IMR-90 (cell line): Measurements from ENCODE around the gene TFCP2. TPM values are rescaled to one million over a fixed set of nuclear protein-coding genes. Genes with fewer than 3 reads are reported as not detected.

Source experiments
- ATAC-seq: fragments of 200-7000 bp; cut with Tn5 transposase; 2 replicates; pipeline ENCODE4 v1.9.1; 2020; ENCODE audit warnings: low read depth, mild to moderate bottlenecking, moderate library complexity
- BruUV-seq: library from RNA; stranded (reverse); fragments of 400-500 nt; replicated peaks from 2 replicates; lab custom pipeline; 2021; lab: Mats Ljungman, UMichigan
- CTCF ChIA-PET: fragments of 300-600 bp; formaldehyde crosslinking; extraction: SDS; loops from one replicate; lab custom pipeline; 2021; ENCODE audit warnings: antibody characterized with exemption; lab: Yijun Ruan, JAX
- POLR2A ChIA-PET: fragments of 300-600 bp; sonication (Branson Sonifier 250); formaldehyde crosslinking; loops from one replicate; lab custom pipeline; 2022; ENCODE audit warnings: antibody characterized with exemption; ENCODE audit not compliant: unreplicated experiment; lab: Charles Lee
- DNase-seq: peaks from one replicate; pipeline ENCODE4 v3.0.0; 2013
- H2AFZ ChIP-seq: replicated peaks from 2 replicates; pipeline ENCODE3; 2013; ENCODE audit warnings: low read length, mild to moderate bottlenecking; ENCODE audit not compliant: poor library complexity
- H2AK5ac ChIP-seq: 2 replicates; pipeline ENCODE4 v1.6.1; 2013; ENCODE audit warnings: low read depth, low read length, inconsistent platforms
- H2AK9ac ChIP-seq: replicated peaks from 2 replicates; pipeline ENCODE3; 2013; ENCODE audit warnings: mild to moderate bottlenecking, low read depth, low read length, moderate library complexity; ENCODE audit not compliant: poor library complexity
- H2BK120ac ChIP-seq: 2 replicates; pipeline ENCODE4 v1.6.1; 2013; ENCODE audit warnings: low read depth, low read length, inconsistent platforms
- H2BK15ac ChIP-seq: 3 replicates; pipeline ENCODE4 v1.6.1; 2013; ENCODE audit warnings: low read depth, low read length, inconsistent platforms
- H2BK20ac ChIP-seq: 2 replicates; pipeline ENCODE4 v1.6.1; 2013; ENCODE audit warnings: low read depth, mild to moderate bottlenecking, inconsistent platforms, low read length, moderate library complexity
- H2BK5ac ChIP-seq: 2 replicates; pipeline ENCODE4 v1.6.1; 2013; ENCODE audit warnings: mild to moderate bottlenecking, low read depth, low read length, inconsistent platforms; ENCODE audit not compliant: poor library complexity, severe bottlenecking
- H3K14ac ChIP-seq: replicated peaks from 2 replicates; pipeline ENCODE4 v1.6.1; 2013; ENCODE audit warnings: low read depth, low read length, inconsistent platforms
- H3K18ac ChIP-seq: 2 replicates; pipeline ENCODE4 v1.6.1; 2013; ENCODE audit warnings: low read depth, low read length, control low read depth
- H3K23ac ChIP-seq: 2 replicates; pipeline ENCODE4 v1.6.1; 2013; ENCODE audit warnings: low read depth, low read length, inconsistent platforms
- H3K27ac ChIP-seq: 2 replicates; pipeline ENCODE4 v1.5.1; 2013; ENCODE audit warnings: mild to moderate bottlenecking, control low read depth, low read length; ENCODE audit not compliant: insufficient read depth
- H3K27me3 ChIP-seq: 2 replicates; pipeline ENCODE4 v1.6.1; 2013; ENCODE audit warnings: low read length; ENCODE audit not compliant: control insufficient read depth, insufficient read depth
- H3K36me3 ChIP-seq: 2 replicates; pipeline ENCODE4 v1.6.1; 2013; ENCODE audit warnings: low read length, mixed read lengths; ENCODE audit not compliant: control insufficient read depth, insufficient read depth
- H3K4ac ChIP-seq: 2 replicates; pipeline ENCODE4 v1.6.1; 2013; ENCODE audit warnings: low read depth, low read length, inconsistent platforms
- H3K4me1 ChIP-seq: 2 replicates; pipeline ENCODE4 v1.6.1; 2013; ENCODE audit warnings: low read length, mixed read lengths; ENCODE audit not compliant: control insufficient read depth, insufficient read depth
- H3K4me2 ChIP-seq: 2 replicates; pipeline ENCODE4 v1.6.1; 2013; ENCODE audit warnings: low read depth, mild to moderate bottlenecking, control low read depth, low read length, moderate library complexity
- H3K4me3 ChIP-seq: 2 replicates; pipeline ENCODE4 v1.5.1; 2013; ENCODE audit warnings: low read depth, mild to moderate bottlenecking, control low read depth, low read length, moderate library complexity; ENCODE audit not compliant: insufficient read depth
- H3K56ac ChIP-seq: 2 replicates; pipeline ENCODE4 v1.6.1; 2013; ENCODE audit warnings: low read length, inconsistent platforms; ENCODE audit not compliant: insufficient read depth; ENCODE audit errors: extremely low read depth
- H3K79me1 ChIP-seq, 2 experiments: 2 replicates each; pipeline ENCODE4 v1.6.1; 2013; ENCODE audit warnings: low read length in 2 of 2, inconsistent platforms in 1 of 2, low read depth in 1 of 2
- H3K9ac ChIP-seq: 2 replicates; pipeline ENCODE4 v1.6.1; 2013; ENCODE audit warnings: low read depth, low read length, control low read depth
- H3K9me1 ChIP-seq: 2 replicates; pipeline ENCODE4 v1.6.1; 2013; ENCODE audit warnings: low read length, inconsistent platforms; ENCODE audit not compliant: insufficient read depth
- H3K9me3 ChIP-seq: 2 replicates; pipeline ENCODE4 v1.6.1; 2013; ENCODE audit warnings: low read length; ENCODE audit not compliant: control insufficient read depth, insufficient read depth
- H4K20me1 ChIP-seq: 2 replicates; pipeline ENCODE4 v1.6.1; 2013; ENCODE audit warnings: low read length, inconsistent platforms; ENCODE audit not compliant: insufficient read depth
- H4K5ac ChIP-seq: 2 replicates; pipeline ENCODE4 v1.6.1; 2013; ENCODE audit warnings: mild to moderate bottlenecking, low read depth, low read length, control low read depth
- H4K8ac ChIP-seq, 2 experiments: 2 replicates each; pipeline ENCODE4 v1.6.1; 2013; ENCODE audit warnings: low read depth in 2 of 2, low read length in 2 of 2, control low read depth in 1 of 2, inconsistent platforms in 1 of 2
- H4K91ac ChIP-seq: 2 replicates; pipeline ENCODE4 v1.6.1; 2013; ENCODE audit warnings: low read depth, low read length, inconsistent platforms; ENCODE audit not compliant: insufficient read depth
- BHLHE40 ChIP-seq: fragments of 150-350 bp; IDR thresholded peaks from 2 replicates; pipeline ENCODE4 v1.6.1; 2016; ENCODE audit warnings: mild to moderate bottlenecking, low read depth, low read length
- CEBPB ChIP-seq: IDR thresholded peaks from 2 replicates; pipeline ENCODE4 v1.6.1; 2012; ENCODE audit warnings: low read depth, low read length, improper control_type of control experiment
- CHD1 ChIP-seq: IDR thresholded peaks from 2 replicates; pipeline ENCODE4 v1.6.1; 2012; ENCODE audit warnings: low read depth, low read length, improper control_type of control experiment
- CTCF ChIP-seq: conservative IDR thresholded peaks from 2 replicates; pipeline ENCODE4 v1.5.1; 2012; ENCODE audit warnings: mild to moderate bottlenecking, low read depth, low read length, improper control_type of control experiment
- ELK1 ChIP-seq: fragments of 150-350 bp; IDR thresholded peaks from 2 replicates; pipeline ENCODE4 v1.6.1; 2016; ENCODE audit warnings: low read depth, mild to moderate bottlenecking, low read length, moderate library complexity, borderline replicate concordance
- FOS ChIP-seq: fragments of 150-350 bp; IDR thresholded peaks from 2 replicates; pipeline ENCODE4 v1.6.1; 2016; ENCODE audit warnings: low read depth, low read length
- MAFK ChIP-seq: IDR thresholded peaks from 2 replicates; pipeline ENCODE4 v1.6.1; 2012; ENCODE audit warnings: low read depth, low read length, improper control_type of control experiment
- MAZ ChIP-seq: IDR thresholded peaks from 2 replicates; pipeline ENCODE4 v1.6.1; 2012; ENCODE audit warnings: low read depth, mild to moderate bottlenecking, low read length, improper control_type of control experiment, moderate library complexity, borderline replicate concordance
- MXI1 ChIP-seq: IDR thresholded peaks from 2 replicates; pipeline ENCODE4 v1.6.1; 2012; ENCODE audit warnings: low read depth, mild to moderate bottlenecking, low read length, moderate library complexity, borderline replicate concordance
- NFE2L2 ChIP-seq: fragments of 150-350 bp; IDR thresholded peaks from 2 replicates; pipeline ENCODE4 v1.6.1; 2016; ENCODE audit warnings: low read depth, mild to moderate bottlenecking, low read length
- POLR2A ChIP-seq: IDR thresholded peaks from 2 replicates; pipeline ENCODE4 v1.6.1; 2012; ENCODE audit warnings: mild to moderate bottlenecking, low read depth, low read length
- RAD21 ChIP-seq: IDR thresholded peaks from 2 replicates; pipeline ENCODE4 v1.6.1; 2012; ENCODE audit warnings: low read length, improper control_type of control experiment
- RCOR1 ChIP-seq: IDR thresholded peaks from 2 replicates; pipeline ENCODE4 v1.6.1; 2012; ENCODE audit warnings: mild to moderate bottlenecking, low read length, improper control_type of control experiment; ENCODE audit not compliant: insufficient replicate concordance
- RFX5 ChIP-seq: IDR thresholded peaks from 2 replicates; pipeline ENCODE4 v1.8.0; 2012; ENCODE audit warnings: low read depth, mild to moderate bottlenecking, low read length, moderate library complexity
- SMC3 ChIP-seq: fragments of 150-350 bp; IDR thresholded peaks from 2 replicates; pipeline ENCODE4 v1.6.1; 2016; ENCODE audit warnings: low read depth, mild to moderate bottlenecking, antibody characterized with exemption, low read length, moderate library complexity
- USF2 ChIP-seq: fragments of 150-350 bp; IDR thresholded peaks from 2 replicates; pipeline ENCODE4 v1.6.1; 2017; ENCODE audit warnings: mild to moderate bottlenecking, antibody characterized with exemption, low read length, low read depth
- WGBS, 2 experiments: methylation state at CpG; one replicate each; pipeline versions ENCODE4 v1.1.5 to v1.1.7; 2013; ENCODE audit warnings: missing lambda C conversion rate in 2 of 2; ENCODE audit not compliant: insufficient read length in 1 of 2; ENCODE audit errors: extremely low coverage in 2 of 2; 5-methylcytosine and 5-hydroxymethylcytosine counted together
- dilution Hi-C: fragments of 300-500 bp; cut with HindIII; formaldehyde crosslinking; loops from one replicate; pipeline ENCODE4 v1.14.3; 2018; ENCODE audit warnings: low sequenced_read_pairs; ENCODE audit not compliant: unreplicated experiment
- in situ Hi-C: fragments of 300-500 bp; cut with MboI; formaldehyde crosslinking; loops from 3 replicates; pipeline ENCODE4 v1.14.3; 2019; ENCODE audit warnings: low sequenced_read_pairs, inconsistent platforms, mixed read lengths
- intact Hi-C: fragments of 100-400 bp; cut with micrococcal nuclease; formaldehyde crosslinking; loops from 2 replicates; pipeline ENCODE4 v1.10.0; 2022
- polyA plus RNA-seq, 3 experiments: library from polyadenylated mRNA; depleted of rRNA; stranded (reverse); fragments of >200 nt; gene quantifications; 2 replicates each; pipeline ENCODE4 v1.2.3, GENCODE V29; 2012; ENCODE audit warnings: low replicate concordance in 1 of 3
- total RNA-seq: library from RNA; depleted of rRNA; stranded (reverse); fragments of >200 nt; gene quantifications from 2 replicates; pipeline ENCODE4 v1.2.3, GENCODE V29; 2012

The TFCP2 gene
- total and polyA plus RNA-seq, 2 of the 4 experiments (the other 2 are of a cell fraction) = 10.0 to 15.4 TPM

GRCh38 chr12:51181558-51181957, 8.6 kb upstream of the TFCP2 start:
- Histone ChIP-seq H3K9me1 (no peaks in the 10 kb centered on the region), H2AK5ac (no peak overlapping the region), H2AK9ac (no peak overlapping the region), H4K20me1 (no peaks in the 10 kb centered on the region), H3K14ac (no peak overlapping the region), H3K27ac (no peak overlapping the region), H3K23ac (no peak overlapping the region), H2AFZ (peak overlapping the region; percentile 61), H4K91ac (no peak overlapping the region), H2BK5ac (no peak overlapping the region), H3K56ac (no peak overlapping the region), H4K8ac (no peak overlapping the region), H3K4me1 (0 out of 2 replicates have a peak, but pooled peaks cover 2% of the 10 kb centered on the region), H3K27me3 (peaks cover 2% of the 10 kb centered on the region), H2BK20ac (no peak overlapping the region), H3K4ac (no peak overlapping the region), H4K5ac (no peak overlapping the region), H3K4me2 (no peak overlapping the region), H3K18ac (no peak overlapping the region), H2BK120ac (no peak overlapping the region), H3K9me3 (no peaks in the 10 kb centered on the region), H3K79me1 (no peaks in the 10 kb centered on the region), H3K4me3 (no peak overlapping the region), H3K36me3 (no peaks in the 10 kb centered on the region), H3K9ac (no peak overlapping the region), H2BK15ac (no peak overlapping the region)
- CTCF ChIA-PET = no interaction called here
- DNase-seq = no peak
- TF ChIP-seq POLR2A (no peak), CHD1 (no peak), RCOR1 (no peak), CTCF (no peak), MAFK (no peak), ELK1 (no peak), RFX5 (no peak), MAZ (no peak), RAD21 (no peak), NFE2L2 (no peak), CEBPB (no peak), MXI1 (no peak), SMC3 (no peak), BHLHE40 (no peak), USF2 (no peak), FOS (no peak)
- ATAC-seq = no peak
- in situ Hi-C loops (no loop called here), intact Hi-C loops (no loop called here), dilution Hi-C loops (no loop called here)
- no CpG with 5 or more reads among the region's 5 CpGs for WGBS, 2 experiments
- POLR2A ChIA-PET = no interaction called here
- BruUV-seq = no TSS peak
